ENCODE measurements around the gene SLC27A5. TPM values are rescaled to one million over a fixed set of nuclear protein-coding genes. Genes with fewer than 3 reads are reported as not detected.
A peak's percentile ranks its signal among the peaks of the same experiment; 100 is the strongest.

Gene SLC27A5
- total and polyA plus RNA-seq, 9 of the 15 experiments (the other 6 are each of a cell fraction or from before 2014, with no cell fraction given), result 42.2 to 318 (median 64.7) TPM

DNA sequence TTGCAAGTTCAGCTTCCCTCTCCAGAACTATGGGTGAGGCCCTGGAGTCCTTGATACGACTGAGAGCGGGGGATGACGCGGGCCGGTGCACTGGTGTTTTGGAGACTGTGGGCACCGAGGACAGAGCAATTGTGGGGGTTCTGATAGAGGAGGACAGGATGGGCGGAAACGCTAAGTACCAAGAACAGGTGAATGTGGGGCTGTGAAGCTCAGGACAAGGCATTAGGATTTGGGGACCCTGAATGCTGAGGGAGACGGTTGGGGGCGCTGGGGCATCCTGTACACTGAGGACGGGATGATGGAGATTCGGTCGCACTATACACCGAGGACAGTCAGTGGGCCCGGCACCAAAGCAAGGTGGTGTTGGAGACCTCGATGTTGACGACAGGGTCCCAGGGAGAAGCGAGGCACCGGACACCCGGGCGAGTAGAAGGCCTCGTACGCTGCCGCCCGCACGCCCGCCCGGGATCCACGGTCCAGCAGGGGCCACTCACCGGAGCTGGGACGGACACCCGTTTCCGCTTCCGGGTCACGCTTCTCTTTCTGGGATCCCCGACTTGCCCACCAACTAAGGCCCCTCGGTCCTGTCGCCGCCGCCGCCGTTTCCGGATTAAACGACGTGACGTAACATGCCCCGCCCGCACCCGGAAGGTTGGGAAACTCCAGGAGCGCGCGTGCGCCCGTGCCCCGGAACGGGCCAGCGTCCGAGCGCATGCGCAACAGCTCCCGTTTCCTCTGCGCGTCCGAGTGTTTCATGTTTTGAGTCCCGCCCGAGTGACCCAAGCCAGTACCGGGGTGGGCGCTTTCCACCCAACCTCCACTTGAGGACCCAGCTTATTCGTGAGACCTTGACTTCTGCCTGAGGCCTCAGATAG lies 42.9 kb upstream of the SLC27A5 start, which contains the start of gene CHMP2A (continued):
- TF ChIP-seq SREBF2 (CRISPR knock-in tag; IDR thresholded peaks at IDR 0.05), result no peak
- TF ChIP-seq KDM5B (IDR thresholded peaks at IDR 0.05; ENCODE audit: insufficient replicate concordance, low read depth, low read length), result peak; percentile 68
- TF ChIP-seq, protein P1, sequence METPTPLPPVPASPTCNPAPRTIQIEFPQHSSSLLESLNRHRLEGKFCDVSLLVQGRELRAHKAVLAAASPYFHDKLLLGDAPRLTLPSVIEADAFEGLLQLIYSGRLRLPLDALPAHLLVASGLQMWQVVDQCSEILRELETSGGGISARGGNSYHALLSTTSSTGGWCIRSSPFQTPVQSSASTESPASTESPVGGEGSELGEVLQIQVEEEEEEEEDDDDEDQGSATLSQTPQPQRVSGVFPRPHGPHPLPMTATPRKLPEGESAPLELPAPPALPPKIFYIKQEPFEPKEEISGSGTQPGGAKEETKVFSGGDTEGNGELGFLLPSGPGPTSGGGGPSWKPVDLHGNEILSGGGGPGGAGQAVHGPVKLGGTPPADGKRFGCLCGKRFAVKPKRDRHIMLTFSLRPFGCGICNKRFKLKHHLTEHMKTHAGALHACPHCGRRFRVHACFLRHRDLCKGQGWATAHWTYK (CRISPR knock-in tag; IDR thresholded peaks at IDR 0.05), result peak; percentile 91
- TF ChIP-seq SMARCE1 (IDR thresholded peaks at IDR 0.05), result no peak
- TF ChIP-seq, protein P2, sequence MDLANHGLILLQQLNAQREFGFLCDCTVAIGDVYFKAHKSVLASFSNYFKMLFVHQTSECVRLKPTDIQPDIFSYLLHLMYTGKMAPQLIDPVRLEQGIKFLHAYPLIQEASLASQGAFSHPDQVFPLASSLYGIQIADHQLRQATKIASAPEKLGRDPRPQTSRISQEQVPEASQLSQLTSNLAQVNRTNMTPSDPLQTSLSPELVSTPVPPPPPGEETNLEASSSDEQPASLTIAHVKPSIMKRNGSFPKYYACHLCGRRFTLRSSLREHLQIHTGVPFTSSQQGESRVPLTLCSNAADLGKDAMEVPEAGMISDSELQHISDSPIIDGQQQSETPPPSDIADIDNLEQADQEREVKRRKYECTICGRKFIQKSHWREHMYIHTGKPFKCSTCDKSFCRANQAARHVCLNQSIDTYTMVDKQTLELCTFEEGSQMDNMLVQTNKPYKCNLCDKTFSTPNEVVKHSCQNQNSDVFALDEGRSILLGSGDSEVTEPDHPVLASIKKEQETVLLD (IDR thresholded peaks at IDR 0.05), result peak; percentile 99
- no peak for TF ChIP-seq STAT5B (CRISPR knock-in tag; IDR thresholded peaks at IDR 0.05)
- no peak for TF ChIP-seq PURB (CRISPR knock-in tag; IDR thresholded peaks at IDR 0.05; ENCODE audit: low read depth)
- TF ChIP-seq, protein P3, sequence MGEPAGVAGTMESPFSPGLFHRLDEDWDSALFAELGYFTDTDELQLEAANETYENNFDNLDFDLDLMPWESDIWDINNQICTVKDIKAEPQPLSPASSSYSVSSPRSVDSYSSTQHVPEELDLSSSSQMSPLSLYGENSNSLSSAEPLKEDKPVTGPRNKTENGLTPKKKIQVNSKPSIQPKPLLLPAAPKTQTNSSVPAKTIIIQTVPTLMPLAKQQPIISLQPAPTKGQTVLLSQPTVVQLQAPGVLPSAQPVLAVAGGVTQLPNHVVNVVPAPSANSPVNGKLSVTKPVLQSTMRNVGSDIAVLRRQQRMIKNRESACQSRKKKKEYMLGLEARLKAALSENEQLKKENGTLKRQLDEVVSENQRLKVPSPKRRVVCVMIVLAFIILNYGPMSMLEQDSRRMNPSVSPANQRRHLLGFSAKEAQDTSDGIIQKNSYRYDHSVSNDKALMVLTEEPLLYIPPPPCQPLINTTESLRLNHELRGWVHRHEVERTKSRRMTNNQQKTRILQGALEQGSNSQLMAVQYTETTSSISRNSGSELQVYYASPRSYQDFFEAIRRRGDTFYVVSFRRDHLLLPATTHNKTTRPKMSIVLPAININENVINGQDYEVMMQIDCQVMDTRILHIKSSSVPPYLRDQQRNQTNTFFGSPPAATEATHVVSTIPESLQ (CRISPR knock-in tag; IDR thresholded peaks at IDR 0.05), result no peak
- TF ChIP-seq, protein P4, sequence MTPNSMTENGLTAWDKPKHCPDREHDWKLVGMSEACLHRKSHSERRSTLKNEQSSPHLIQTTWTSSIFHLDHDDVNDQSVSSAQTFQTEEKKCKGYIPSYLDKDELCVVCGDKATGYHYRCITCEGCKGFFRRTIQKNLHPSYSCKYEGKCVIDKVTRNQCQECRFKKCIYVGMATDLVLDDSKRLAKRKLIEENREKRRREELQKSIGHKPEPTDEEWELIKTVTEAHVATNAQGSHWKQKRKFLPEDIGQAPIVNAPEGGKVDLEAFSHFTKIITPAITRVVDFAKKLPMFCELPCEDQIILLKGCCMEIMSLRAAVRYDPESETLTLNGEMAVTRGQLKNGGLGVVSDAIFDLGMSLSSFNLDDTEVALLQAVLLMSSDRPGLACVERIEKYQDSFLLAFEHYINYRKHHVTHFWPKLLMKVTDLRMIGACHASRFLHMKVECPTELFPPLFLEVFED (CRISPR knock-in tag; conservative IDR thresholded peaks at IDR 0.05), result no peak
- TF ChIP-seq ZNF124 (CRISPR knock-in tag; IDR thresholded peaks at IDR 0.05), result no peak
- TF ChIP-seq SMARCC2 (IDR thresholded peaks at IDR 0.05; ENCODE audit: low read depth), result no peak
- no peak for TF ChIP-seq XRCC3 (IDR thresholded peaks at IDR 0.05)
- no peak for TF ChIP-seq ZNF3 (CRISPR knock-in tag; IDR thresholded peaks at IDR 0.05)
- TF ChIP-seq, protein P5, sequence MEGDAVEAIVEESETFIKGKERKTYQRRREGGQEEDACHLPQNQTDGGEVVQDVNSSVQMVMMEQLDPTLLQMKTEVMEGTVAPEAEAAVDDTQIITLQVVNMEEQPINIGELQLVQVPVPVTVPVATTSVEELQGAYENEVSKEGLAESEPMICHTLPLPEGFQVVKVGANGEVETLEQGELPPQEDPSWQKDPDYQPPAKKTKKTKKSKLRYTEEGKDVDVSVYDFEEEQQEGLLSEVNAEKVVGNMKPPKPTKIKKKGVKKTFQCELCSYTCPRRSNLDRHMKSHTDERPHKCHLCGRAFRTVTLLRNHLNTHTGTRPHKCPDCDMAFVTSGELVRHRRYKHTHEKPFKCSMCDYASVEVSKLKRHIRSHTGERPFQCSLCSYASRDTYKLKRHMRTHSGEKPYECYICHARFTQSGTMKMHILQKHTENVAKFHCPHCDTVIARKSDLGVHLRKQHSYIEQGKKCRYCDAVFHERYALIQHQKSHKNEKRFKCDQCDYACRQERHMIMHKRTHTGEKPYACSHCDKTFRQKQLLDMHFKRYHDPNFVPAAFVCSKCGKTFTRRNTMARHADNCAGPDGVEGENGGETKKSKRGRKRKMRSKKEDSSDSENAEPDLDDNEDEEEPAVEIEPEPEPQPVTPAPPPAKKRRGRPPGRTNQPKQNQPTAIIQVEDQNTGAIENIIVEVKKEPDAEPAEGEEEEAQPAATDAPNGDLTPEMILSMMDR (IDR thresholded peaks at IDR 0.05 in 2 of 3, conservative IDR thresholded peaks at IDR 0.05 in 1 of 3; ENCODE audit: insufficient read depth in 2 of 3, low read depth in 1 of 3, low read length in 3 of 3), result 0 out of 6 replicates have a peak, but pooled peaks of 1 of the 3 experiments have one; percentile 3
- TF ChIP-seq TFAM (CRISPR knock-in tag; conservative IDR thresholded peaks at IDR 0.05), result no peak
- TF ChIP-seq, protein P6, sequence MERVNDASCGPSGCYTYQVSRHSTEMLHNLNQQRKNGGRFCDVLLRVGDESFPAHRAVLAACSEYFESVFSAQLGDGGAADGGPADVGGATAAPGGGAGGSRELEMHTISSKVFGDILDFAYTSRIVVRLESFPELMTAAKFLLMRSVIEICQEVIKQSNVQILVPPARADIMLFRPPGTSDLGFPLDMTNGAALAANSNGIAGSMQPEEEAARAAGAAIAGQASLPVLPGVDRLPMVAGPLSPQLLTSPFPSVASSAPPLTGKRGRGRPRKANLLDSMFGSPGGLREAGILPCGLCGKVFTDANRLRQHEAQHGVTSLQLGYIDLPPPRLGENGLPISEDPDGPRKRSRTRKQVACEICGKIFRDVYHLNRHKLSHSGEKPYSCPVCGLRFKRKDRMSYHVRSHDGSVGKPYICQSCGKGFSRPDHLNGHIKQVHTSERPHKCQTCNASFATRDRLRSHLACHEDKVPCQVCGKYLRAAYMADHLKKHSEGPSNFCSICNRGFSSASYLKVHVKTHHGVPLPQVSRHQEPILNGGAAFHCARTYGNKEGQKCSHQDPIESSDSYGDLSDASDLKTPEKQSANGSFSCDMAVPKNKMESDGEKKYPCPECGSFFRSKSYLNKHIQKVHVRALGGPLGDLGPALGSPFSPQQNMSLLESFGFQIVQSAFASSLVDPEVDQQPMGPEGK (CRISPR knock-in tag; IDR thresholded peaks at IDR 0.05; ENCODE audit: borderline replicate concordance), result no peak

All from K562 (cell line).